ENCODE measurements around the gene ACVR2B. TPM values are rescaled to one million over a fixed set of nuclear protein-coding genes. Genes with fewer than 3 reads are reported as not detected.

Gene ACVR2B
- total RNA-seq, 4 donors from 2014 or later: 2.4 to 12.1 (median 6.3) TPM

GRCh38 chr3:38471260-38471857, 17.7 kb downstream of the ACVR2B start:
- ATAC-seq: no peak
- Histone ChIP-seq H3K9me3 (no peaks in the 10 kb centered on the region), H3K4me3 (no peak overlapping the region)

DNA sequence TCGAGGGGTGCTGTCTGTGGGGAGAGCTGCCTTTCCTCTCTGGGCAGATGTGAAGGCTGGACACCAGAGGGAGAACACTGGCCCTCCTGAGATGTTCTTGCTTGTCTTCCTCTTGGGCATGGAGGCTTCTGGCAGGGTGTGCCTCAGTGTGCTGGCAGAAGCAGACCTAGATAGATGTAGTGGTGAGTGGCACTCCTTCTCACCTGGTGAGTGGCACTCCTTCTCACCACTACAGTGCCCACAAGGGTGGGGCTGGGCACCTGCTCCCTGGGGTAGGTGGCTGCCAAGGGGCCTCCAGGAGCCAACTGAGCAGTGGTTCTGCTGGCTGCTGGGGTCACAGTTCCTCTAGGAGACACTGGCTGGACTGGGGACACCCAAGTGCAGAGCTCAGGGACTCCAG, 18.7 kb downstream of the ACVR2B start:
- intact Hi-C loops (cut with DNase I; ENCODE audit: low total_unique reads) (loop anchor here (10.0 kb wide), 1 partner anchor 78 kb away; no protein-coding TSS in a partner anchor), in situ Hi-C loops (cut with MboI; ENCODE audit: low sequenced_read_pairs in 4 of 4) (no loop called here)
- Histone ChIP-seq H3K4me1 (peaks cover 39 to 68% of the 10 kb centered on the region in 2 donors), H3K9me3 (no peaks in the 10 kb centered on the region), H3K36me3 (no peaks in the 10 kb centered on the region), H3K27me3 (no peaks in the 10 kb centered on the region), H3K27ac (no peak overlapping the region), H3K4me3 (no peak overlapping the region)
- TF ChIP-seq CTCF (IDR thresholded peaks at IDR 0.05 in 4 of 5, conservative IDR thresholded peaks at IDR 0.05 in 1 of 5) (no peak), POLR2A (IDR thresholded peaks at IDR 0.05) (no peak)
- ATAC-seq: no peak
- DNase-seq: no peak

More at GRCh38 chr3:38471260-38471857, 17.7 kb downstream of the ACVR2B start:
- Histone ChIP-seq H3K27ac (no peak overlapping the region), H3K36me3 (no peaks in the 10 kb centered on the region), H3K4me1 (peaks cover 39 to 68% of the 10 kb centered on the region in 2 donors), H3K27me3 (no peaks in the 10 kb centered on the region)
- DNase-seq: no peak
- TF ChIP-seq POLR2A (IDR thresholded peaks at IDR 0.05) (no peak), CTCF (IDR thresholded peaks at IDR 0.05 in 4 of 5, conservative IDR thresholded peaks at IDR 0.05 in 1 of 5) (no peak)
- intact Hi-C loops (cut with DNase I; ENCODE audit: low total_unique reads): loop anchor here (10.0 kb wide), 1 partner anchor 77 kb away; no protein-coding TSS in a partner anchor
- in situ Hi-C loops (cut with MboI; ENCODE audit: low sequenced_read_pairs in 4 of 4): no loop called here

DNA sequence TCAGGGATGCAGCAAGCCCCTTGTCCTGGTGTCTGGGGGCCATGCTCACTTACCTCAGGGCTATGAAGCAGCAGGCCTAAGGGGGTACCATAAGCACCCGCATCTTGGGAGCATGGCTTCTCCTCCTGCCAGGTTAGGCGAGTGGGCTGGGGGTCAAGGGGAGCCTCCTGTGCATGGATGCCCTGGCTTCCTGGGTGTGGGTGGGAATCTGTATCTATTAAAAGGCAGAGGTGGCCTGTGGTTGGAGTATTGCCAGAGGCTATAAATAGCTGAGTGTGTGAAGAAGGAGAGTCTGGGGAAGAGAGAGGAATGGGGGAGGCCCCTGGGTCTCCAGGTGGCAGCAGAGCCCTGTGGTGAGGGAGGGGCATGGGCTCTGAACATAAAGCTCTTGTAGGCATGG, 19.5 kb downstream of the ACVR2B start:
- DNase-seq: no peak
- no peak overlapping the region for H3K27ac ChIP-seq
- no peaks in the 10 kb centered on the region for H3K9me3 ChIP-seq
- no peak for ATAC-seq
- H3K4me3 ChIP-seq: no peak overlapping the region
- peaks cover 35 to 62% of the 10 kb centered on the region in 2 donors for H3K4me1 ChIP-seq
- TF ChIP-seq POLR2A (IDR thresholded peaks at IDR 0.05) (no peak), CTCF (IDR thresholded peaks at IDR 0.05 in 4 of 5, conservative IDR thresholded peaks at IDR 0.05 in 1 of 5) (no peak)
- no peaks in the 10 kb centered on the region for H3K27me3 ChIP-seq
- in situ Hi-C loops (cut with MboI; ENCODE audit: low sequenced_read_pairs in 4 of 4) (no loop called here), intact Hi-C loops (cut with DNase I; ENCODE audit: low total_unique reads) (loop anchor here (10.0 kb wide), 1 partner anchor 78 kb away; no protein-coding TSS in a partner anchor)
- no peaks in the 10 kb centered on the region for H3K36me3 ChIP-seq

GRCh38 chr3:38474928-38475605, 21.4 kb downstream of the ACVR2B start:
- TF ChIP-seq CTCF (IDR thresholded peaks at IDR 0.05 in 4 of 5, conservative IDR thresholded peaks at IDR 0.05 in 1 of 5): no peak
- no peak for TF ChIP-seq POLR2A (IDR thresholded peaks at IDR 0.05)
- Histone ChIP-seq H3K27ac (no peak overlapping the region), H3K9me3 (no peaks in the 10 kb centered on the region), H3K27me3 (no peaks in the 10 kb centered on the region), H3K36me3 (peaks cover 0 to 1% of the 10 kb centered on the region in 2 donors), H3K4me3 (no peak overlapping the region), H3K4me1 (peaks cover 22 to 45% of the 10 kb centered on the region in 2 donors)
- in situ Hi-C loops (cut with MboI; ENCODE audit: low sequenced_read_pairs in 4 of 4) (loop anchor here in 3 of 4 donors (25.0 kb wide), 1 partner anchor 338 kb away; the partner anchor contains the start of genes ACAA1 (in 3 of the 3) and MYD88 (in 3 of the 3)), intact Hi-C loops (cut with DNase I; ENCODE audit: low total_unique reads) (loop anchor here (10.0 kb wide), 1 partner anchor 80 kb away; no protein-coding TSS in a partner anchor)
- ATAC-seq (no peak), DNase-seq (no peak)
